ENCODE data around the gene GLTP. TPM values are rescaled to one million over a fixed set of nuclear protein-coding genes. Genes with fewer than 3 reads are reported as not detected.

The GLTP gene
- total RNA-seq, 1 experiment from 2014 or later: 15.5 TPM

- Histone ChIP-seq H2BK15ac (ENCODE audit: low read depth, low read length) (no peak overlapping the region), H3K18ac (ENCODE audit: insufficient read length, low read depth, low read length) (no peak overlapping the region), H3T11ph (ENCODE audit: low read length) (no peak overlapping the region), H2BK120ac (ENCODE audit: low read depth, low read length, poor library complexity, severe bottlenecking) (no peak overlapping the region), H3K14ac (ENCODE audit: insufficient read depth, low read length) (no peak overlapping the region), H2BK12ac (ENCODE audit: insufficient read length, low read depth, low read length) (no peak overlapping the region), H3K9ac (ENCODE audit: extremely low read depth, insufficient read length, low read length) (no peak overlapping the region), H3K79me2 (ENCODE audit: insufficient read depth, low read length) (no peaks in the 10 kb centered on the region), H4K5ac (ENCODE audit: insufficient read length, low read depth, low read length) (no peak overlapping the region), H4K8ac (replicated peaks; ENCODE audit: insufficient read length, low read depth, low read length) (no peak overlapping the region), H3K23ac (ENCODE audit: insufficient read length, low read depth, low read length) (no peak overlapping the region), H3K4ac (ENCODE audit: low read depth, low read length) (no peak overlapping the region), H3K56ac (ENCODE audit: insufficient read length, low read depth, low read length) (no peak overlapping the region), H3K79me1 (ENCODE audit: insufficient read depth, low read depth, low read length, poor library complexity, severe bottlenecking) (no peaks in the 10 kb centered on the region), H3K9me3 (ENCODE audit: control insufficient read depth, low read depth, low read length) (no peaks in the 10 kb centered on the region), H2AFZ (ENCODE audit: low read length) (no peak overlapping the region), H3K4me2 (ENCODE audit: insufficient read depth, insufficient read length, low read length) (no peak overlapping the region), H2BK20ac (ENCODE audit: low read depth, low read length, poor library complexity, severe bottlenecking) (no peak overlapping the region), H4K91ac (ENCODE audit: insufficient read length, low read depth, low read length) (no peak overlapping the region), H3K27ac (ENCODE audit: insufficient read length, low read depth, low read length) (no peak overlapping the region), H3K23me2 (ENCODE audit: insufficient read length, low read depth, low read length, poor library complexity, severe bottlenecking) (no peaks in the 10 kb centered on the region), H2BK5ac (ENCODE audit: insufficient read length, low read length) (no peak overlapping the region), H3K27me3 (ENCODE audit: insufficient read depth, low read length) (no peaks in the 10 kb centered on the region), H3K4me1 (ENCODE audit: insufficient read depth, low read length) (no peaks in the 10 kb centered on the region), H4K20me1 (ENCODE audit: control insufficient read depth, insufficient read depth, insufficient read length) (no peaks in the 10 kb centered on the region), H2AK5ac (ENCODE audit: insufficient read length, low read length) (no peak overlapping the region)
- H3K27ac Mint-ChIP-seq: no peak overlapping the region
- WGBS (ENCODE audit: extremely low coverage, insufficient read length, low lambda C conversion rate): no CpG with 5 or more reads among the region's 11 CpGs
- peaks cover 16 to 50% (median 27%) of the 10 kb centered on the region in 3 experiments; a peak in 6 of 7 replicates for H3K36me3 Mint-ChIP-seq (ENCODE audit: insufficient read depth in 1 of 3, low read depth in 3 of 3)
- H3K4me3 Mint-ChIP-seq: no peak overlapping the region
- no peak for DNase-seq
- peaks cover 0 to 6% of the 10 kb centered on the region in 2 experiments; a peak in 2 of 4 replicates for H3K4me1 Mint-ChIP-seq
- H3K27me3 Mint-ChIP-seq (ENCODE audit: low read depth): no peaks in the 10 kb centered on the region; the same call in none of the 2 replicates
- no peaks in the 10 kb centered on the region; a peak in 1 of 5 replicates for H3K9me3 Mint-ChIP-seq
- TF ChIP-seq CTCF (conservative IDR thresholded peaks at IDR 0.05): no peak
Measured at GRCh38 chr12:109920261-109920780, 40.0 kb upstream of the GLTP start.

All from H9 (cell line).